Astrocyte (in vitro differentiated cells and primary cell): ENCODE results near the gene PI4KB. TPM values are rescaled to one million over a fixed set of nuclear protein-coding genes. Genes with fewer than 3 reads are reported as not detected.

Experiments used
- DNase-seq: peaks from one replicate; pipeline ENCODE4 v3.0.0-alpha.2; 2010; ENCODE audit warnings: low read depth
- FAIRE-seq: peaks from 2 replicates; lab custom pipeline; 2011; peaks lifted over from hg19 to GRCh38; lab: Jason Lieb, UNC
- H2AFZ ChIP-seq: 2 replicates; pipeline ENCODE4 v1.6.0; 2012; ENCODE audit warnings: low read depth, low read length, inconsistent platforms
- H3K27ac ChIP-seq: 2 replicates; pipeline ENCODE4 v1.5.1; 2011; ENCODE audit warnings: low read depth, low read length, inconsistent platforms
- H3K27me3 ChIP-seq: 2 replicates; pipeline ENCODE4 v1.6.0; 2011; ENCODE audit warnings: low read length, inconsistent platforms; ENCODE audit not compliant: insufficient read depth
- H3K36me3 ChIP-seq: 2 replicates; pipeline ENCODE4 v1.5.1; 2011; ENCODE audit warnings: low read length, inconsistent platforms; ENCODE audit not compliant: insufficient read depth
- H3K4me1 ChIP-seq: 2 replicates; pipeline ENCODE4 v1.5.1; 2011; ENCODE audit warnings: low read length, inconsistent platforms; ENCODE audit not compliant: insufficient read depth
- H3K4me2 ChIP-seq: 2 replicates; pipeline ENCODE4 v1.6.0; 2012; ENCODE audit warnings: low read length, inconsistent platforms
- H3K4me3 ChIP-seq: 2 replicates; pipeline ENCODE4 v1.5.1; 2011; ENCODE audit warnings: low read depth, mild to moderate bottlenecking, low read length, inconsistent platforms; ENCODE audit not compliant: insufficient read depth
- H3K79me2 ChIP-seq: 2 replicates; pipeline ENCODE4 v1.6.0; 2012; ENCODE audit warnings: mild to moderate bottlenecking, low read length, inconsistent platforms; ENCODE audit not compliant: insufficient read depth
- H3K9ac ChIP-seq: 2 replicates; pipeline ENCODE4 v1.6.0; 2012; ENCODE audit warnings: mild to moderate bottlenecking, low read length, inconsistent platforms
- H3K9me3 ChIP-seq: 2 replicates; pipeline ENCODE4 v1.5.1; 2012; ENCODE audit warnings: low read depth, mild to moderate bottlenecking, low read length, inconsistent platforms; ENCODE audit not compliant: insufficient read depth
- H4K20me1 ChIP-seq: 2 replicates; pipeline ENCODE4 v1.6.0; 2012; ENCODE audit warnings: low read length, inconsistent platforms; ENCODE audit not compliant: insufficient read depth
- H3K27ac Mint-ChIP-seq: one replicate; pipeline ENCODE4 v1.8.0; 2021; ENCODE audit warnings: mild to moderate bottlenecking, mixed read lengths; ENCODE audit not compliant: unreplicated experiment
- H3K27me3 Mint-ChIP-seq: one replicate; pipeline ENCODE4 v1.8.0; 2021; ENCODE audit warnings: low read depth, mixed read lengths; ENCODE audit not compliant: unreplicated experiment
- H3K36me3 Mint-ChIP-seq: one replicate; pipeline ENCODE4 v1.8.0; 2021; ENCODE audit warnings: low read depth, mixed read lengths; ENCODE audit not compliant: unreplicated experiment
- H3K4me1 Mint-ChIP-seq: one replicate; pipeline ENCODE4 v1.8.0; 2021; ENCODE audit warnings: low read depth, mixed read lengths; ENCODE audit not compliant: unreplicated experiment
- H3K4me3 Mint-ChIP-seq: one replicate; pipeline ENCODE4 v1.8.0; 2021; ENCODE audit warnings: mild to moderate bottlenecking, moderate library complexity, mixed read lengths; ENCODE audit not compliant: unreplicated experiment
- H3K9me3 Mint-ChIP-seq: one replicate; pipeline ENCODE4 v1.8.0; 2021; ENCODE audit warnings: mild to moderate bottlenecking, mixed read lengths; ENCODE audit not compliant: unreplicated experiment
- EZH2 ChIP-seq: IDR thresholded peaks from 2 replicates; pipeline ENCODE4 v1.6.1; 2012; ENCODE audit warnings: mild to moderate bottlenecking, low read length, inconsistent platforms; ENCODE audit not compliant: insufficient read depth
- total RNA-seq: library from RNA; stranded (reverse); gene quantifications from 2 replicates; pipeline ENCODE4 v1.2.1, GENCODE V29; 2021
- TF ChIP-seq, protein P1 (sequence below): IDR thresholded peaks from 2 replicates; pipeline ENCODE4 v1.5.1; 2011; ENCODE audit warnings: low read depth, mild to moderate bottlenecking, inconsistent platforms, low read length, moderate library complexity; ENCODE audit not compliant: insufficient read depth

PI4KB gene
- total RNA-seq, 1 donor from 2014 or later: 67.8 TPM

DNA sequence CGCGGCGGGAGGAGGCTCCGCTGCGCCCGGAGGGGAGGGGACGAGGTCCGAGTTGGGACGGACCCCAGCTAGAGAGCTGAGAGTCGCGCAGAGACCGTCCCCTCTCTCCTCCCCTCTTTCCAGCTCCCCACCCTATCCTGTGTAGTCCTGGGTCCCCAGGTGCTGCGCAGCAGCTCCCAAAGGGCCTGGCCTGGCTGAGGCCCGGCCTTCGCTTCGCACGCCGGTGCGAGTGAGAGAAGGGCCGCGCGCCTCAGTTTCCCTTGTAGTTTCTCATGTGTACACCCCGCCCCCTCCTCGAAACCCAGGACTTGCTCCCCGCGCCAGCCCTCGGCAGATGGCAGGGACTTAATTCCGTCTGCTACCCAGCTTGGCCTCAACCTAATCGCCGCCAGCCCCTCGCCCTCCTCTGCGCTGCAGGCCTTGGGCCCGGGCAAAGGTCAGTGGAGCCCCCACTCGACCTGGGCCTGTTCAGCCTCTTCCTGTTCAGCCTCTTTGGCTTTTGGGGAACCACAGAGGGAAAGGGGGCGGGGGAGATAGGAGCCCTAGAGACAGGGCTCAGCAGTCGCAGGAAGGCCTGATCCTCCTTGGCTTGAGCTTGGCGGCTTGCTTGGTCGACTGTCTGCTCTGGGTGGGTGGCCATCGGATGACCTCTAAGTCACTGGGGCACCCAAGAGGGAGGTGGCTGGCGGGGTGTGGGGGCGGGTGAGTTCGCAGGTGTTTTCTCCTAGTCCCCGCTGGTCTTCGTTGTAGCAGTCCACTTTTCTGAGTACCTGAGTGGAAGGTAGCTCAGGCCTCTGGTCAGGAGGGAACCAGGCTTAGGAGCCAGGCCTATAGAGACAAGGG lies 44.1 kb downstream of the PI4KB start:
- no peak for TF ChIP-seq EZH2
- TF ChIP-seq, protein P1, sequence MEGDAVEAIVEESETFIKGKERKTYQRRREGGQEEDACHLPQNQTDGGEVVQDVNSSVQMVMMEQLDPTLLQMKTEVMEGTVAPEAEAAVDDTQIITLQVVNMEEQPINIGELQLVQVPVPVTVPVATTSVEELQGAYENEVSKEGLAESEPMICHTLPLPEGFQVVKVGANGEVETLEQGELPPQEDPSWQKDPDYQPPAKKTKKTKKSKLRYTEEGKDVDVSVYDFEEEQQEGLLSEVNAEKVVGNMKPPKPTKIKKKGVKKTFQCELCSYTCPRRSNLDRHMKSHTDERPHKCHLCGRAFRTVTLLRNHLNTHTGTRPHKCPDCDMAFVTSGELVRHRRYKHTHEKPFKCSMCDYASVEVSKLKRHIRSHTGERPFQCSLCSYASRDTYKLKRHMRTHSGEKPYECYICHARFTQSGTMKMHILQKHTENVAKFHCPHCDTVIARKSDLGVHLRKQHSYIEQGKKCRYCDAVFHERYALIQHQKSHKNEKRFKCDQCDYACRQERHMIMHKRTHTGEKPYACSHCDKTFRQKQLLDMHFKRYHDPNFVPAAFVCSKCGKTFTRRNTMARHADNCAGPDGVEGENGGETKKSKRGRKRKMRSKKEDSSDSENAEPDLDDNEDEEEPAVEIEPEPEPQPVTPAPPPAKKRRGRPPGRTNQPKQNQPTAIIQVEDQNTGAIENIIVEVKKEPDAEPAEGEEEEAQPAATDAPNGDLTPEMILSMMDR: no peak
- no peaks in the 10 kb centered on the region for H3K9me3 Mint-ChIP-seq
- H3K27ac Mint-ChIP-seq: peak overlapping the region; percentile 84
- peaks cover 42% of the 10 kb centered on the region for H3K79me2 ChIP-seq
- peaks cover 44% of the 10 kb centered on the region for H4K20me1 ChIP-seq
- peak overlapping the region; percentile 96 for H3K9ac ChIP-seq
- H2AFZ ChIP-seq: peak overlapping the region; percentile 29
- H3K27ac ChIP-seq: peak overlapping the region; percentile 99
- H3K36me3 Mint-ChIP-seq: peaks cover 19% of the 10 kb centered on the region
- FAIRE-seq: no peak
- H3K4me2 ChIP-seq: peak overlapping the region; percentile 91
- no peaks in the 10 kb centered on the region for H3K9me3 ChIP-seq
- no peaks in the 10 kb centered on the region for H3K27me3 ChIP-seq
- peaks cover 9% of the 10 kb centered on the region for H3K4me1 Mint-ChIP-seq
- no peaks in the 10 kb centered on the region for H3K27me3 Mint-ChIP-seq
- H3K4me1 ChIP-seq: peaks cover 9% of the 10 kb centered on the region
- DNase-seq: no peak
- H3K4me3 Mint-ChIP-seq: peak overlapping the region; percentile 90
- peak overlapping the region; percentile 94 for H3K4me3 ChIP-seq
- peaks cover 10% of the 10 kb centered on the region for H3K36me3 ChIP-seq

DNA sequence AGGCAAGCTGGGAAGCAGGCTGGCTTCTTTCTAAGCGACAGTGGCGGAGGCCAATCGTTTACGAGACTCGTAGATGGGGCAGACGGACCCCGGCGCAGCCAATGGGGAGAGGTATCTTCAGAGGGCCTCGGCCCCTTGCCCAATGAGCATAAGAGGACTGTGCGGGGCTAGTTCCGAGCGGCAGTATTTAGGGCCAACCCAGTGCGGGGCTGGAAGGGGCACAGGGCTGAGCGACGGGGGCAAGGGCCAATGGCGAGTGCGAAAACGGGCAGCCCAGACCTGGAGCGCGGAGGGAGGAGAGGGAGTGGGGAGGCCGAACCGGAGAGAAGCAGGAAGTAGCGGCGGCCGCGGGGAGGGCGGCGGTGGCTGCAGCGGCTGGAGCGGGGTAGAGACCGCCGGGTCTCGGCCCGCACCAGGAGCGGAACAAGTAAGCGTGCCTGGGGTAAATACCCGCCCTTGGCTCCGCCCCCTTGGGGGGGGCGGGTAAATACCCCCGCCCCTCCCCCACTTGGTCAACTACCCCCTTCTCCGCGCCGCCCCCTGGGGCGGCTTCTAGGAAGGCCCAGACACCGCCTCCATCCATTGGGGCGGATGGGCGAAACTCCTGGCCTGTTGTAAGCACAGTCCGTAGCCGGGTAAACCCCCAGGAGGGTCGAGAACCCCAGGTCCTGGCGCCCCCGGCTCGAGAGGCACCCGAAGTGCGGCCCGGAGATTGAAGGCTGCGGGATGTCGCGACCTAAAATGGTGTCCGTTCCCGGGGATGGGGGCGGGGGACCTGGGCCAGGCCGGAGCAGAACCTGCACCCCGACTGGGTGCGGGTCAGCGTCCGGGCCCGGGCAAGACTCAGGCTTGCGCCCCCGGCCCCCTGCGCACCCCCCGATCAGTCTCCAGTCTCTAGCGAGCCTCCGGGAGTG lies 45.0 kb downstream of the PI4KB start, which contains the start of gene ZNF687:
TSS of gene ZNF687 (plus strand) at position 331 of the 914 bp plus-strand sequence. CDS start 3,993 bp downstream, outside the sequence.
- peak; percentile 59 for FAIRE-seq
- H3K36me3 ChIP-seq: peaks cover 7% of the 10 kb centered on the region
- peak within 1 kb of the TSS; percentile 93 for H3K4me3 Mint-ChIP-seq

More for the DNA sequence above, 45.0 kb downstream of the PI4KB start, which contains the start of gene ZNF687:
- Histone ChIP-seq H3K9me3 (no peaks in the 10 kb centered on the region), H3K4me1 (peaks cover 9% of the 10 kb centered on the region), H3K9ac (peak within 1 kb of the TSS; percentile 96), H3K27me3 (no peaks in the 10 kb centered on the region), H3K27ac (peak within 1 kb of the TSS; percentile 99), H3K79me2 (peaks cover 33% of the 10 kb centered on the region), H4K20me1 (peaks cover 36% of the 10 kb centered on the region), H2AFZ (peak within 1 kb of the TSS; percentile 99), H3K4me2 (peak within 1 kb of the TSS; percentile 91), H3K4me3 (peak within 1 kb of the TSS; percentile 94)
- no peaks in the 10 kb centered on the region for H3K9me3 Mint-ChIP-seq
- H3K27ac Mint-ChIP-seq: peak within 1 kb of the TSS; percentile 99
- peaks cover 19% of the 10 kb centered on the region for H3K36me3 Mint-ChIP-seq
- H3K27me3 Mint-ChIP-seq: no peaks in the 10 kb centered on the region
- peaks cover 9% of the 10 kb centered on the region for H3K4me1 Mint-ChIP-seq
- DNase-seq: peak; percentile 100
- TF ChIP-seq EZH2: no peak
- TF ChIP-seq, protein P1: no peak
